GM23338 (cell line): ENCODE results near the gene CHAC1. TPM values are rescaled to one million over a fixed set of nuclear protein-coding genes. Genes with fewer than 3 reads are reported as not detected.

Experiments
- ATAC-seq: fragments of 200-7000 bp; cut with Tn5 transposase; 3 replicates; pipeline ENCODE4 v1.9.1; 2020
- DNase-seq: peaks from one replicate; pipeline ENCODE4 v3.0.0-alpha.2; 2015; ENCODE audit warnings: low spot score
- H2AFZ ChIP-seq: fragments of 200-600 bp; sonication (generic); 2 replicates; pipeline ENCODE4 v1.8.0; 2016; ENCODE audit warnings: antibody characterized with exemption, mild to moderate bottlenecking, moderate library complexity
- H3F3A ChIP-seq: fragments of 200-600 bp; sonication (generic); replicated peaks from 2 replicates; pipeline ENCODE4 v1.8.0; 2017; ENCODE audit warnings: antibody characterized with exemption, mixed run types, low read depth
- H3K27ac ChIP-seq: fragments of 200-600 bp; sonication (generic); 2 replicates; pipeline ENCODE4 v1.6.1; 2016; ENCODE audit warnings: low read depth
- H3K27me3 ChIP-seq: fragments of 200-600 bp; sonication (generic); 2 replicates; pipeline ENCODE4 v1.8.0; 2016; ENCODE audit warnings: mild to moderate bottlenecking, mixed run types, moderate library complexity; ENCODE audit not compliant: insufficient read depth
- H3K36me3 ChIP-seq: fragments of 200-600 bp; sonication (generic); 2 replicates; pipeline ENCODE4 v1.8.0; 2016; ENCODE audit warnings: mild to moderate bottlenecking; ENCODE audit not compliant: insufficient read depth
- H3K4me1 ChIP-seq: fragments of 200-600 bp; sonication (generic); 2 replicates; pipeline ENCODE4 v1.8.0; 2016; ENCODE audit warnings: mild to moderate bottlenecking, moderate library complexity; ENCODE audit not compliant: insufficient read depth
- H3K4me2 ChIP-seq: fragments of 200-600 bp; sonication (generic); 2 replicates; pipeline ENCODE4 v1.7.1; 2017; ENCODE audit warnings: mixed run types
- H3K4me3 ChIP-seq: fragments of 200-600 bp; sonication (generic); 2 replicates; pipeline ENCODE4 v1.6.1; 2016; ENCODE audit warnings: mixed run types
- H3K79me2 ChIP-seq: fragments of 200-600 bp; sonication (generic); replicated peaks from 2 replicates; pipeline ENCODE4 v1.8.0; 2017; ENCODE audit warnings: mild to moderate bottlenecking; ENCODE audit not compliant: insufficient read depth
- H3K9me2 ChIP-seq: fragments of 200-600 bp; sonication (generic); 2 replicates; pipeline ENCODE4 v1.8.0; 2017; ENCODE audit not compliant: insufficient read depth
- H4K20me1 ChIP-seq: fragments of 200-600 bp; sonication (generic); replicated peaks from 2 replicates; pipeline ENCODE4 v1.8.0; 2017; ENCODE audit warnings: mild to moderate bottlenecking; ENCODE audit not compliant: insufficient read depth
- H3K27ac Mint-ChIP-seq: 2 replicates; pipeline ENCODE4 v1.8.0; 2020; ENCODE audit warnings: inconsistent platforms, mild to moderate bottlenecking, moderate library complexity, mixed read lengths
- H3K27me3 Mint-ChIP-seq: 3 replicates; pipeline ENCODE4 v1.8.0; 2022; ENCODE audit warnings: low read depth, mild to moderate bottlenecking, moderate library complexity, mixed read lengths, inconsistent platforms; ENCODE audit not compliant: insufficient read depth, poor library complexity
- H3K36me3 Mint-ChIP-seq: 3 replicates; pipeline ENCODE4 v1.8.0; 2021; ENCODE audit warnings: low read depth, mild to moderate bottlenecking, inconsistent platforms, moderate library complexity, mixed read lengths
- H3K4me1 Mint-ChIP-seq: 3 replicates; pipeline ENCODE4 v1.8.0; 2020; ENCODE audit warnings: mild to moderate bottlenecking, inconsistent platforms, mixed read lengths
- H3K4me3 Mint-ChIP-seq: 3 replicates; pipeline ENCODE4 v1.8.0; 2021; ENCODE audit warnings: moderate library complexity, mild to moderate bottlenecking, inconsistent platforms, mixed read lengths
- H3K9me3 Mint-ChIP-seq: 3 replicates; pipeline ENCODE4 v1.8.0; 2020; ENCODE audit warnings: moderate library complexity, mild to moderate bottlenecking, inconsistent platforms, mixed read lengths
- CREB1 ChIP-seq: fragments of 250-450 bp; sonication (Bioruptor Pico); IDR thresholded peaks from 2 replicates; pipeline ENCODE4 v1.5.0; 2020; ENCODE audit warnings: low read depth, mild to moderate bottlenecking, moderate library complexity
- CTCF ChIP-seq, 2 experiments: fragments of 200-600 bp in 1 of 2; sonication (generic) in 1 of 2; conservative IDR thresholded peaks; 2 replicates each; pipeline versions ENCODE4 v1.5.1 to v1.6.1; 2016 to 2017; ENCODE audit warnings: antibody characterized with exemption in 2 of 2, low read depth in 2 of 2, mild to moderate bottlenecking in 2 of 2, moderate library complexity in 1 of 2
- ETS1 ChIP-seq: IDR thresholded peaks from 2 replicates; pipeline ENCODE4 v1.6.1; 2016; ENCODE audit warnings: antibody characterized with exemption
- EZH2 ChIP-seq: fragments of 200-600 bp; sonication (generic); IDR thresholded peaks from one replicate; pipeline ENCODE4 v1.8.0; 2017; ENCODE audit warnings: antibody characterized with exemption, mild to moderate bottlenecking, low read depth; ENCODE audit not compliant: unreplicated experiment
- EZH2phosphoT487 ChIP-seq: fragments of 200-600 bp; sonication (generic); IDR thresholded peaks from one replicate; pipeline ENCODE4 v1.8.1; 2018; ENCODE audit warnings: antibody characterized with exemption; ENCODE audit not compliant: unreplicated experiment
- JUNB ChIP-seq: IDR thresholded peaks from one replicate; pipeline ENCODE4 v1.6.1; 2016; ENCODE audit warnings: antibody characterized with exemption; ENCODE audit not compliant: unreplicated experiment
- NANOG ChIP-seq: IDR thresholded peaks from 2 replicates; pipeline ENCODE4 v1.6.1; 2016; ENCODE audit warnings: antibody characterized with exemption, borderline replicate concordance
- POLR2AphosphoS5 ChIP-seq: IDR thresholded peaks from 2 replicates; pipeline ENCODE4 v1.6.1; 2016; ENCODE audit warnings: antibody characterized with exemption, low read depth
- REST ChIP-seq: IDR thresholded peaks from one replicate; pipeline ENCODE4 v1.6.1; 2018; ENCODE audit warnings: antibody characterized with exemption; ENCODE audit not compliant: unreplicated experiment
- STAT1 ChIP-seq: IDR thresholded peaks from one replicate; pipeline ENCODE4 v1.6.1; 2016; ENCODE audit warnings: antibody characterized with exemption; ENCODE audit not compliant: unreplicated experiment
- ZNF114 ChIP-seq: fragments of 250-450 bp; sonication (Bioruptor Pico); IDR thresholded peaks from 2 replicates; pipeline ENCODE4 v1.5.0; 2020; ENCODE audit warnings: mild to moderate bottlenecking, moderate library complexity
- ZNF331 ChIP-seq: fragments of 250-450 bp; sonication (Bioruptor Pico); IDR thresholded peaks from 2 replicates; pipeline ENCODE4 v1.5.0; 2020; ENCODE audit warnings: low read depth, mild to moderate bottlenecking, moderate library complexity
- ZNF462 ChIP-seq: fragments of 250-450 bp; sonication (Bioruptor Pico); IDR thresholded peaks from 2 replicates; pipeline ENCODE4 v1.5.0; 2020; ENCODE audit warnings: mild to moderate bottlenecking, moderate library complexity
- polyA plus RNA-seq: library from polyadenylated mRNA; unstranded; fragments of >200 nt; fragmentation: Nextera tagmentation; extraction: Ambion mirVana; gene quantifications from 2 replicates; pipeline ENCODE4 v1.2.1, GENCODE V29; 2016
- total RNA-seq: library from RNA; depleted of rRNA; stranded (reverse); fragments of >200 nt; shearing (Covaris generic); gene quantifications from 2 replicates; pipeline ENCODE4 v1.2.3, GENCODE V29; 2014

Gene CHAC1
- total and polyA plus RNA-seq, 2 experiments from 2014 or later, result 73.0 to 124 TPM

GRCh38 chr15:40921949-40922607 is 31.2 kb upstream of the CHAC1 start:
- Histone ChIP-seq H3F3A (0 out of 2 replicates have a peak, but pooled peaks cover 5% of the 10 kb centered on the region), H3K4me2 (no peak overlapping the region), H4K20me1 (peaks cover 4% of the 10 kb centered on the region; the same call in 1 of the 2 replicates), H3K27ac (no peak overlapping the region), H3K9me2 (no peaks in the 10 kb centered on the region), H3K4me1 (peaks cover 7% of the 10 kb centered on the region), H3K27me3 (peaks cover 67% of the 10 kb centered on the region), H3K79me2 (no peaks in the 10 kb centered on the region), H2AFZ (no peak overlapping the region), H3K36me3 (no peaks in the 10 kb centered on the region), H3K4me3 (no peak overlapping the region)
- TF ChIP-seq EZH2phosphoT487 (no peak), NANOG (no peak), CTCF (conservative IDR thresholded peaks at IDR 0.05; ENCODE audit: low read depth in 2 of 2) (no peak), ETS1 (no peak), REST (no peak), JUNB (no peak), ZNF114 (CRISPR knock-in tag) (no peak), CREB1 (CRISPR knock-in tag) (no peak), ZNF331 (CRISPR knock-in tag) (no peak), STAT1 (no peak), EZH2 (no peak), ZNF462 (CRISPR knock-in tag) (no peak), POLR2AphosphoS5 (no peak)
- no peak for DNase-seq
- H3K27me3 Mint-ChIP-seq, result peaks cover 73% of the 10 kb centered on the region
- H3K27ac Mint-ChIP-seq, result no peak overlapping the region
- H3K36me3 Mint-ChIP-seq, result no peaks in the 10 kb centered on the region; the same call in 2 of the 3 replicates
- no peaks in the 10 kb centered on the region for H3K9me3 Mint-ChIP-seq
- H3K4me3 Mint-ChIP-seq, result no peak overlapping the region
- H3K4me1 Mint-ChIP-seq, result peaks cover 14% of the 10 kb centered on the region
- ATAC-seq, result no peak
